ENCODE measurements around the gene CD5L.

The CD5L gene

GRCh38 chr1:157813269-157813668, 28.3 kb downstream of the CD5L start:
- no peak for DNase-seq (ENCODE audit: low spot score)

- DNase-seq (ENCODE audit: low spot score), result no peak
Observed at GRCh38 chr1:157806431-157807149, 35.0 kb downstream of the CD5L start.

GRCh38 chr1:157803851-157804250, 37.8 kb downstream of the CD5L start:
- DNase-seq (ENCODE audit: low spot score), result no peak

- no peak for DNase-seq (ENCODE audit: low spot score)
Observed at GRCh38 chr1:157799996-157800395, 41.6 kb downstream of the CD5L start.

- no peak for DNase-seq (ENCODE audit: low spot score)
Observed at GRCh38 chr1:157798211-157798610, 43.4 kb downstream of the CD5L start.

- no peak for DNase-seq (ENCODE audit: low spot score)
Observed at GRCh38 chr1:157785248-157785647, 56.4 kb downstream of the CD5L start.

GRCh38 chr1:157784801-157785200, 56.8 kb downstream of the CD5L start:
- DNase-seq (ENCODE audit: low spot score), result no peak

- DNase-seq (ENCODE audit: low spot score), result no peak
Observed at GRCh38 chr1:157782931-157783330, 58.7 kb downstream of the CD5L start.

- DNase-seq (ENCODE audit: low spot score), result no peak
Observed at GRCh38 chr1:157781048-157781447, 60.6 kb downstream of the CD5L start.

Data from CD4-positive, alpha-beta T cell treated with Interleukin-2 at 100 ng/mL for 4 hours (primary cell).